ENCODE results near the gene CLEC4G. TPM values are rescaled to one million over a fixed set of nuclear protein-coding genes. Genes with fewer than 3 reads are reported as not detected.

CLEC4G gene
- total and polyA plus RNA-seq, 9 of the 15 experiments (the other 6 are each of a cell fraction or from before 2014, with no cell fraction given): not detected

- Histone ChIP-seq H3K36me3 (ENCODE audit: control insufficient read depth, insufficient read depth, low read length) (no peaks in the 10 kb centered on the region), H3K9ac (ENCODE audit: insufficient read depth in 1 of 2, low read depth in 2 of 2, low read length in 2 of 2) (no peak overlapping the region), H3K27me3 (ENCODE audit: control insufficient read depth in 2 of 2, insufficient read depth in 2 of 2, low read length in 2 of 2) (peaks cover 6 to 67% of the 10 kb centered on the region in 2 experiments; a peak in 4 of 5 replicates), H4K20me1 (replicated peaks; ENCODE audit: control insufficient read depth, insufficient read depth, low read length) (no peaks in the 10 kb centered on the region), H3K4me1 (replicated peaks in 1 of 2; ENCODE audit: control insufficient read depth in 2 of 2, insufficient read depth in 2 of 2, low read length in 2 of 2) (peaks cover 0 to 11% of the 10 kb centered on the region in 2 experiments; a peak in 1 of 5 replicates), H3K4me3 (no peak overlapping the region), H3K9me1 (ENCODE audit: control insufficient read depth, insufficient read depth, low read length) (no peaks in the 10 kb centered on the region), H3K9me3 (replicated peaks; ENCODE audit: control insufficient read depth, insufficient read depth, low read depth, low read length) (peaks cover 3% of the 10 kb centered on the region), H3K27ac (ENCODE audit: extremely low read depth, low read depth, low read length) (no peak overlapping the region), H2AFZ (ENCODE audit: low read depth, low read length) (no peak overlapping the region), H3K79me2 (ENCODE audit: control insufficient read depth, insufficient read depth, low read length) (no peaks in the 10 kb centered on the region), H3K4me2 (ENCODE audit: insufficient read depth, low read length) (no peak overlapping the region)
- in situ Hi-C loops (cut with MboI): no loop called here
- BruUV-seq (replicated peaks): no TSS peak
- no peak for DNase-seq (ENCODE audit: extremely low read depth in 1 of 4, low spot score in 3 of 4)
- ATAC-seq: no peak
- ChIA-PET CTCF (ENCODE audit: low intra/inter-chr PET ratio) (no interaction called here), POLR2A (interaction anchor here (0.7 kb wide), 1 partner anchor 45 kb away, joined by 4 read pairs; no protein-coding TSS in a partner anchor)
- FAIRE-seq: no peak
- no peak for TF ChIP-seq RFX1 (IDR thresholded peaks at IDR 0.05)
- TF ChIP-seq POLR2G (IDR thresholded peaks at IDR 0.05; ENCODE audit: low read depth, low read length): no peak
- TF ChIP-seq COPS2 (conservative IDR thresholded peaks at IDR 0.05): no peak
- TF ChIP-seq ILF3 (IDR thresholded peaks at IDR 0.05; ENCODE audit: borderline replicate concordance): no peak
- TF ChIP-seq THRAP3 (IDR thresholded peaks at IDR 0.05; ENCODE audit: borderline replicate concordance): no peak
- TF ChIP-seq ZFP30 (CRISPR knock-in tag; IDR thresholded peaks at IDR 0.05; ENCODE audit: borderline replicate concordance): no peak
- TF ChIP-seq PHB2 (IDR thresholded peaks at IDR 0.05; ENCODE audit: low read depth): no peak
- TF ChIP-seq LARP7 (IDR thresholded peaks at IDR 0.05): no peak
- no peak for TF ChIP-seq ZNF561 (CRISPR knock-in tag; conservative IDR thresholded peaks at IDR 0.05)
- no peak for TF ChIP-seq PTTG1 (tag; IDR thresholded peaks at IDR 0.05; ENCODE audit: low read depth)
- TF ChIP-seq ZNF431 (CRISPR knock-in tag; IDR thresholded peaks at IDR 0.05): no peak
- intact Hi-C loops (cut with micrococcal nuclease): no loop called here
Measured at GRCh38 chr19:7691497-7691896, 40.4 kb downstream of the CLEC4G start.
